ENCODE data around the gene ELMO2.

The ELMO2 gene

GRCh38 chr20:46332373-46333160, 73.8 kb downstream of the ELMO2 start:
- no peak for DNase-seq (ENCODE audit: low read depth in 2 of 2)

GRCh38 chr20:46331611-46332361, 74.6 kb downstream of the ELMO2 start:
- no peak for DNase-seq (ENCODE audit: low read depth in 2 of 2)

- no peak for DNase-seq (ENCODE audit: low read depth in 2 of 2)
These were observed 75.5 kb downstream of the ELMO2 start for GRCh38 chr20:46330831-46331371.

- DNase-seq (ENCODE audit: low read depth in 2 of 2) = no peak
These were observed 76.2 kb downstream of the ELMO2 start for GRCh38 chr20:46330072-46330763.

GRCh38 chr20:46328200-46328882, 78.1 kb downstream of the ELMO2 start:
- no peak for DNase-seq (ENCODE audit: low read depth in 2 of 2)

GRCh38 chr20:46327557-46327956, 78.9 kb downstream of the ELMO2 start:
- no peak for DNase-seq (ENCODE audit: low read depth in 2 of 2)

GRCh38 chr20:46325789-46326188, 80.6 kb downstream of the ELMO2 start:
- DNase-seq (ENCODE audit: low read depth in 2 of 2) = no peak

- no peak for DNase-seq (ENCODE audit: low read depth in 2 of 2)
These were observed 81.3 kb downstream of the ELMO2 start for GRCh38 chr20:46324960-46325703.

- DNase-seq (ENCODE audit: low read depth in 2 of 2) = no peak
These were observed 82.0 kb downstream of the ELMO2 start for GRCh38 chr20:46324379-46324778.

- DNase-seq (ENCODE audit: low read depth in 2 of 2) = no peak
These were observed 82.9 kb downstream of the ELMO2 start for GRCh38 chr20:46323557-46323956.

GRCh38 chr20:46322641-46323040, 83.8 kb downstream of the ELMO2 start:
- DNase-seq (ENCODE audit: low read depth in 2 of 2) = no peak

GRCh38 chr20:46317685-46318177, 88.7 kb downstream of the ELMO2 start:
- DNase-seq (ENCODE audit: low read depth in 2 of 2) = no peak

GRCh38 chr20:46316984-46317684, 89.3 kb downstream of the ELMO2 start:
- DNase-seq (ENCODE audit: low read depth in 2 of 2) = no peak
